Type B pancreatic cell (in vitro differentiated cells): Measurements from ENCODE around the gene TP53BP1. TPM values are rescaled to one million over a fixed set of nuclear protein-coding genes. Genes with fewer than 3 reads are reported as not detected.
"Not testable (repeated sequence)": the region's sequence is repeated elsewhere in the genome, so short reads cannot be mapped to it uniquely, and the experiment has no call there.

Experiments
- DNase-seq: peaks from one replicate; pipeline ENCODE4 v3.0.0; 2021; ENCODE audit warnings: mixed read lengths; ENCODE audit not compliant: unreplicated experiment; ENCODE audit errors: extremely low spot score
- H3K27ac Mint-ChIP-seq: 2 replicates; pipeline ENCODE4 v1.8.0; 2021; ENCODE audit warnings: mild to moderate bottlenecking, mixed read lengths
- H3K27me3 Mint-ChIP-seq: 2 replicates; pipeline ENCODE4 v1.8.0; 2021; ENCODE audit warnings: mixed read lengths
- H3K36me3 Mint-ChIP-seq: 2 replicates; pipeline ENCODE4 v1.8.0; 2021; ENCODE audit warnings: mixed read lengths
- H3K4me1 Mint-ChIP-seq: one replicate; pipeline ENCODE4 v1.8.0; 2021; ENCODE audit warnings: mixed read lengths; ENCODE audit not compliant: unreplicated experiment
- H3K4me3 Mint-ChIP-seq: 2 replicates; pipeline ENCODE4 v1.8.0; 2021; ENCODE audit warnings: mild to moderate bottlenecking, mixed read lengths
- H3K9me3 Mint-ChIP-seq: 2 replicates; pipeline ENCODE4 v1.8.0; 2021; ENCODE audit warnings: mixed read lengths
- long read RNA-seq: library from polyadenylated mRNA; unstranded; transcript quantifications from one replicate; pipeline ENCODE4 v2.0.0, GENCODE V29; 2020
- total RNA-seq: library from RNA; stranded (reverse); gene quantifications from 2 replicates; pipeline ENCODE4 v1.2.1, GENCODE V29; 2021; ENCODE audit warnings: low replicate concordance
- TF ChIP-seq, protein P1 (sequence below): fragments of 200-600 bp; sonication (generic); conservative IDR thresholded peaks from 2 replicates; pipeline ENCODE4 v1.5.0; 2021; ENCODE audit warnings: antibody characterized with exemption, mild to moderate bottlenecking

TP53BP1 gene
- 68.3 and 101 TPM in 2 replicates for total RNA-seq
- long read RNA-seq, partial matches to known transcripts, result 50 of 69 reads
- long read RNA-seq, other reads (novel, unspliced or antisense), result 17 of 69 reads

DNA sequence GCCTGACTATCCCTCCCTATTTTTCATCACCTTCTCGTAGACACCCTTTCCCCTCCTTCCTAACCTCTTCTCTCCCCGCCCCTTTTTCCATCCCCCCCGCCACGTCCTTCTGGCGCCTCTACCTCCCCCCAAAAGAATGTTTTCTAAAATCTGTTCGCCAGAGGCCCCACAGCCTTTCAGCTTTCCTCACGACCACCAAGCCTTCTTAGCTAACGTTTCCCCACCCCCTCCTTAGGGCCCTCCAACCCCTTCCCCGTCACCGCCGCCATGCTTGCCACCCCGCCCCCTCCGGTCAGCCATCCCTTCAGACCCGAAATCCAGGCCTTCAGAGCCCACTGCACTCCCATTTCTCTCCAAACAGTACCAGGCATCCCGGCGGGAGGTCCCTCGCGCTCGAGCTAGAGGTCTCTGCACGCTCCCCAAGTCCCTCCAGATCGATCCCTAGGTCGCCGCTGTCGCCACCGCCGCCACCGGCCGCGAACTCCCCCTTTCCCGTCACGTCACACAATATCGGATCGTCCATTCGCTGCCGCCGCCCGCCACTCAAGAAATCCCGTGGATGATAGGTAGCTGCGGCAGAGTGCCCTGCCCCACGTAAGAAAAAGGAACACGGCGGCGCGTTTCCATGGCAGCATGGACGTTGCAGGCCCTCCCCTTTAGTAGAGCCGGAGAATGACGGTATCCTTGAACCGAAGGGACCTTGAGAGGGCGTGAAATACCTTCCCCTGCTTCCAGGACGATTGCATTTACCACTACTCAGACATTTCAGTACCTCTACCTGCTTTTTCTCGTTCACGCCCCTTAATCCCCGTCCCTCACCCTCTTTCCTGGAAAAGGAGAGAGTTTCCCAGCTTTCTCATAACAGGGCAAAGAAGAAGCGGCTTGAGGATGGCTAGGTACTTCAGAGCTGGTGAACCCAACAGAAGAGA lies at the start of gene TP53BP1:
Gene TP53BP1, minus strand, starts transcription at position 484 of the 929 bp plus-strand sequence. Its CDS starts 113 bp downstream, at position 371.
- Mint-ChIP-seq H3K9me3 (no peaks in the 10 kb centered on the region), H3K4me1 (peaks cover 31% of the 10 kb centered on the region), H3K4me3 (peak within 1 kb of the TSS; percentile 99), H3K27me3 (no peaks in the 10 kb centered on the region), H3K27ac (peak within 1 kb of the TSS; percentile 98), H3K36me3 (peaks cover 25% of the 10 kb centered on the region)
- TF ChIP-seq, protein P1, sequence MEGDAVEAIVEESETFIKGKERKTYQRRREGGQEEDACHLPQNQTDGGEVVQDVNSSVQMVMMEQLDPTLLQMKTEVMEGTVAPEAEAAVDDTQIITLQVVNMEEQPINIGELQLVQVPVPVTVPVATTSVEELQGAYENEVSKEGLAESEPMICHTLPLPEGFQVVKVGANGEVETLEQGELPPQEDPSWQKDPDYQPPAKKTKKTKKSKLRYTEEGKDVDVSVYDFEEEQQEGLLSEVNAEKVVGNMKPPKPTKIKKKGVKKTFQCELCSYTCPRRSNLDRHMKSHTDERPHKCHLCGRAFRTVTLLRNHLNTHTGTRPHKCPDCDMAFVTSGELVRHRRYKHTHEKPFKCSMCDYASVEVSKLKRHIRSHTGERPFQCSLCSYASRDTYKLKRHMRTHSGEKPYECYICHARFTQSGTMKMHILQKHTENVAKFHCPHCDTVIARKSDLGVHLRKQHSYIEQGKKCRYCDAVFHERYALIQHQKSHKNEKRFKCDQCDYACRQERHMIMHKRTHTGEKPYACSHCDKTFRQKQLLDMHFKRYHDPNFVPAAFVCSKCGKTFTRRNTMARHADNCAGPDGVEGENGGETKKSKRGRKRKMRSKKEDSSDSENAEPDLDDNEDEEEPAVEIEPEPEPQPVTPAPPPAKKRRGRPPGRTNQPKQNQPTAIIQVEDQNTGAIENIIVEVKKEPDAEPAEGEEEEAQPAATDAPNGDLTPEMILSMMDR, result no peak
- peak; percentile 92 for DNase-seq

DNA sequence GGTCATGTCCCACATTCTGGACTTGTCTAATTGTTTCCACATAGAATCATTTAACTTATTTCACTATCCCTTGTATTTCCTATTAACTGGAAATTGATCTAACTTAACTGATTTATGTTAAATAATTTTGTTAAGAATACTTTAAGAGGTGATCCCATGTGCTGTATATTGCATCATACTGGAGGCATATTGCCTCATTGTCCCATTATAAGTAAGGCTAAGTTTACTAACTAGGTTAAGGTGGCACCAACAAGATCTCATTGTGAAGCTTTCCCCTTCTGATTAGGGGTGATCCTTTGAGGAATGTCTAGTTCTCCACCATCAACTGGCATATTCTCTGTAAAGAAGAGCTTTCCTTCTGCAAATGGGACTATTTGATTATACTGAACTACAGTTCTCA lies 48.8 kb upstream of the TP53BP1 start:
- no peaks in the 10 kb centered on the region for H3K4me1 Mint-ChIP-seq
- H3K27me3 Mint-ChIP-seq, result no peaks in the 10 kb centered on the region
- no peak overlapping the region for H3K4me3 Mint-ChIP-seq
- TF ChIP-seq, protein P1, result no peak
- no peak for DNase-seq
- H3K9me3 Mint-ChIP-seq, result no peaks in the 10 kb centered on the region
- H3K36me3 Mint-ChIP-seq, result peaks cover 3% of the 10 kb centered on the region
- H3K27ac Mint-ChIP-seq, result no peak overlapping the region

- no peaks in the 10 kb centered on the region for H3K4me1 Mint-ChIP-seq
- TF ChIP-seq, protein P1, result no peak
- no peak for DNase-seq
- H3K27me3 Mint-ChIP-seq, result no peaks in the 10 kb centered on the region
- no peak overlapping the region for H3K27ac Mint-ChIP-seq
- no peak overlapping the region for H3K4me3 Mint-ChIP-seq
- H3K36me3 Mint-ChIP-seq, result peaks cover 17% of the 10 kb centered on the region
- no peaks in the 10 kb centered on the region for H3K9me3 Mint-ChIP-seq
Observed at GRCh38 chr15:43538091-43538490, 45.1 kb upstream of the TP53BP1 start.

- H3K9me3 Mint-ChIP-seq, result no peaks in the 10 kb centered on the region
- no peak overlapping the region for H3K27ac Mint-ChIP-seq
- H3K4me3 Mint-ChIP-seq, result no peak overlapping the region
- DNase-seq, result no peak
- peaks cover 17% of the 10 kb centered on the region for H3K36me3 Mint-ChIP-seq
- H3K4me1 Mint-ChIP-seq, result peaks cover 9% of the 10 kb centered on the region
- no peaks in the 10 kb centered on the region for H3K27me3 Mint-ChIP-seq
- TF ChIP-seq, protein P1, result no peak
Observed at GRCh38 chr15:43534897-43535296, 41.9 kb upstream of the TP53BP1 start.

GRCh38 chr15:43532826-43533225 lies 39.9 kb upstream of the TP53BP1 start:
- not testable (repeated sequence) for DNase-seq, H3K27ac Mint-ChIP-seq, H3K9me3 Mint-ChIP-seq, H3K4me1 Mint-ChIP-seq, H3K4me3 Mint-ChIP-seq, H3K27me3 Mint-ChIP-seq
- H3K36me3 Mint-ChIP-seq, result peaks cover 15% of the 10 kb centered on the region

GRCh38 chr15:43531018-43531670 lies 38.2 kb upstream of the TP53BP1 start:
- H3K4me3 Mint-ChIP-seq, result no peak overlapping the region
- H3K36me3 Mint-ChIP-seq, result peaks cover 15% of the 10 kb centered on the region
- H3K27ac Mint-ChIP-seq, result no peak overlapping the region
- no peak for DNase-seq
- H3K9me3 Mint-ChIP-seq, result no peaks in the 10 kb centered on the region
- TF ChIP-seq, protein P1, result no peak
- peaks cover 9% of the 10 kb centered on the region for H3K4me1 Mint-ChIP-seq
- no peaks in the 10 kb centered on the region for H3K27me3 Mint-ChIP-seq
